Stromal cell of bone marrow (primary cell): ENCODE measurements around the gene HSPA1L.

Experiments used
- DNase-seq: peaks from one replicate; pipeline ENCODE4 v3.0.0-alpha.2; 2012; ENCODE audit warnings: low read depth

HSPA1L gene

DNA sequence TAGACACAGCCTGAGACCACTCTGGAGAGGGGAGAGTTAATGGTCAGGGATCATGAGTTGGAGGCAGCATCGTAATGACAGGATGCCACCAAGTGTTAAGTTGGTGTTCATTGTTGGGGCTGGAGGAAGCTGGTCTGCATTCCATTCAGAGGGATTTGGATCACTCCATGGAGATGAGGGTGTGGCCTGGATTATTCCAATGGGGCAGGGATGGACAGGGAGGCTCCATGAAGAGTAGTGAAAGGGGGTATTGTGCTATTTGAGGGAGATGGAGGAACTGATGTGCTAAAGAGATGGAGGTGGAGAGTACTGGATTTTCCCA lies 51.5 kb downstream of the HSPA1L start:
- DNase-seq = peak; percentile 57

DNA sequence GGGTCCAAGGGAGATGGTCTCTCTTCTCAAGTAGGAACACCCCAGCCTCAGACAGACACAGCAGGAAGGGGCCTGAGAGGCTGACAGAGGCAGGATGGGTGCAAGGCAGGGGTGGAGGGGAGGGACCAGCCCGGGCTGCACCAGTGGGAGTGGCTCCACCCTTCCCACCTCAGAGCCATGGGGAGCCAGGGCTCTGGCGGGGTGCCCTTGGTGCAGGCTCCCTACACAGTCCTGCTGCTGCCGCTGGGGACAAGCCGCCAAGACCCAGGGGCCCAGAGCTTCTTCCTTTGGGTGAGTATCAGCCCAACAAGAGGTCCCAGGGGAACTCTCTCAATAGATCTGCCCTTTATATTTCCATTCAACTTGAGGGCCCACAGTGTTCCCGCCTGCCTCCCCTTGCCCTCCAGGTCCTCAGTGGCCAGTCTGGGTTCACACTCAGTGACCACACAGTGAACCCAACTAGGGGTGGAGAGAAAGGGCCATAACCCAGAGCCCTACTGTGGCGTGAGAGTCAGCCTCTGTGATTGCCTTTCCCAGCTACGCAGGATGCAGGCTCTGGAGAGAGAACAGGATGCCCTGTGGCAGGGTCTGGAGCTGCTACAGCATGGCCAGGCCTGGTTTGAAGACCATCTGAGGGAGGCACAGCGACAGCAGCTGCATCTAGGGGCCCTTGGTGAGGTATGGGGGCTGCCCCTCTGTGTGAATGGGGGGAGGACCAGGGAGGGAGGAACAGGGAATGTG lies 52.0 kb downstream of the HSPA1L start:
- DNase-seq = no peak

DNA sequence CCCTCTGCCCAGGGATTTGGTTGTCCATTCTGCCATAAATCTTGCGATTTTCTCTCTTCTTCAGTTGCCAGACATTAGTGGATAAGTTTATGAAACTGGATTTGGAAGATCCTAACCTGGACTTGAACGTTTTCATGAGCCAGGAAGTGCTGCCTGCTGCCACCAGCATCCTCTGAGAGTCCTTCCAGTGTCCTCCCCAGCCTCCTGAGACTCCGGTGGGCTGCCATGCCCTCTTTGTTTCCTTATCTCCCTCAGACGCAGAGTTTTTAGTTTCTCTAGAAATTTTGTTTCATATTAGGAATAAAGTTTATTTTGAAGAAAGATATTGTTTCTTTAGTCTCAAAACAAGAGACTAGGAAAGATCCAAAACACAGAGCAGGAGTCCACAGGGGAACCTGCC lies 52.7 kb downstream of the HSPA1L start, which contains the start of gene SAPCD1:
Gene SAPCD1 (plus strand): TSS at position 301 of the 400 bp plus-strand sequence. CDS start 399 bp downstream, outside the sequence.
- no peak for DNase-seq

DNA sequence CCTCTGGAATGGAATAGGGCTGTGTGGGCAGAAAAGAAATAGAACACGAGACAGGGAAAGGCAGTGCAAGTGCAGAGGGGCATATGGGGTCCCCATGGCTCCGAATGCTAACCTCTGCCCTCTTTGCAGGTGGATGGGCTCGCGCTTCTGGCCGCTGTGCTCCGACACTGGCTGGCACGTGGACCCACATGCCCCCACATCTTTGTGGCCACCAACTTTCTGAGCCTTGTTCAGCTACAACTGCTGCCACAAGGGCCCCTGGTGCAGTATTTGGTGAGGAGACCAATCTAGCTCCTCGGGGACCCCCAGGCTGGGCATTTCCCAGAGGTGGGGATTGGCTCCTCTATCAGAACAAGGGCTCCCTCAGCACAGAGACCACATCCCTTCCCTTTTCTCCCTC lies 53.7 kb downstream of the HSPA1L start:
- DNase-seq = no peak

DNA sequence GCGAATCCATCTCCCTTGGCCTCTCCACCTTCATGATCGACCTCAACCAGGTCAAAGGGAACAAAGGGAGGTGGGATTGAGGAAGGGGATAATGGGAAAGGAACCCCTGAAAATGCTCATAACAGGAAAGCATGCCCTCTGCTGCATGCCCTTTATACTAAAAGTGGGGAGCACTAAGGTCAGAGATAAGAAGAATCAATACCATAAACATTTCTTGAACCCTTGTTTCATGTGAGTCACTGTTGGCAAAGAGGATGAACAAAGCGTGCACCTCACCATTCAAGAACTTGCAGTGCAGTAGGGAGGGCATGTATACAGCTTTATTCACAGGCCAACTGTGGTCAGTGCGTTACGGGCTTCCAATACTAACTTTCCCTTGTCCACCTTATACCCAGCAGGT lies 54.3 kb downstream of the HSPA1L start:
- DNase-seq = no peak
